Stimulated activated CD4-positive, alpha-beta T cell treated with anti-CD3 and anti-CD28 coated beads, Interleukin-4, amount 100 ng/mL, for 4 hours (primary cell): ENCODE measurements around the gene TNFRSF6B.
"Not testable (repeated sequence)": the region's sequence is repeated elsewhere in the genome, so short reads cannot be mapped to it uniquely, and the experiment has no call there.

Experiments
- DNase-seq, 2 experiments: peaks; one replicate each; pipeline ENCODE4 v3.0.0-alpha.2; 2020

The TNFRSF6B gene

GRCh38 chr20:63696628-63697356 lies at the start of gene TNFRSF6B:
Gene TNFRSF6B, plus strand, starts transcription at chr20:63696652. Its CDS starts 116 bp downstream, at chr20:63696768.
- peak in 1 of 2 experiments; percentile 19 for DNase-seq

- DNase-seq: no peak
These were observed 48.3 kb upstream of the TNFRSF6B start for GRCh38 chr20:63648190-63648589.

GRCh38 chr20:63648895-63649589 lies 47.4 kb upstream of the TNFRSF6B start:
- DNase-seq: no peak

GRCh38 chr20:63650486-63650885 lies 46.0 kb upstream of the TNFRSF6B start:
- not testable (repeated sequence) for DNase-seq

GRCh38 chr20:63651942-63652191 lies 44.6 kb upstream of the TNFRSF6B start:
- no peak for DNase-seq

- DNase-seq: peak; percentile 38 to 63
These were observed 44.1 kb upstream of the TNFRSF6B start for GRCh38 chr20:63652192-63652980.

- peak; percentile 62 to 65 for DNase-seq
These were observed 43.1 kb upstream of the TNFRSF6B start, which contains the start of gene STMN3 for GRCh38 chr20:63653041-63653973. Gene STMN3, minus strand, starts transcription at chr20:63653424. Its CDS starts 79 bp downstream, at chr20:63653345.

- no peak for DNase-seq
These were observed 42.3 kb upstream of the TNFRSF6B start for GRCh38 chr20:63653974-63654668.

- no peak for DNase-seq
These were observed 41.2 kb upstream of the TNFRSF6B start for GRCh38 chr20:63655249-63655648.

GRCh38 chr20:63656451-63656850 lies 40.0 kb upstream of the TNFRSF6B start:
- no peak for DNase-seq

- no peak for DNase-seq
These were observed 39.1 kb upstream of the TNFRSF6B start for GRCh38 chr20:63657260-63657936.

GRCh38 chr20:63657937-63658748 lies 38.3 kb upstream of the TNFRSF6B start, which contains the start of gene RTEL1:
Gene RTEL1, plus strand, starts transcription at chr20:63658312. Its CDS starts 1,091 bp downstream, at chr20:63659403.
- DNase-seq: peak; percentile 82 to 85

- DNase-seq: no peak
These were observed 37.7 kb upstream of the TNFRSF6B start for GRCh38 chr20:63658749-63659187.

- DNase-seq: no peak
These were observed 37.1 kb upstream of the TNFRSF6B start for GRCh38 chr20:63659370-63659769.

GRCh38 chr20:63660174-63660573 lies 36.3 kb upstream of the TNFRSF6B start:
- DNase-seq: not testable (repeated sequence)

- DNase-seq: no peak
These were observed 35.8 kb upstream of the TNFRSF6B start for GRCh38 chr20:63660622-63661021.

GRCh38 chr20:63661108-63661507 lies 35.3 kb upstream of the TNFRSF6B start:
- no peak for DNase-seq

GRCh38 chr20:63661959-63662812 lies 34.3 kb upstream of the TNFRSF6B start:
- DNase-seq: no peak

GRCh38 chr20:63662813-63663189 lies 33.7 kb upstream of the TNFRSF6B start:
- DNase-seq: no peak
